Activated T-cell treated with anti-CD3 and anti-CD28 coated beads, Interleukin-2, amount 50 U/mL, for 4 hours (primary cell): ENCODE measurements around the gene GAS2L1. TPM values are rescaled to one million over a fixed set of nuclear protein-coding genes. Genes with fewer than 3 reads are reported as not detected.

Experiments used
- ATAC-seq, 2 donors: fragments of 200-7000 bp; cut with Tn5 transposase; one replicate each; pipeline ENCODE4 v1.10.0; 2021
- DNase-seq: peaks from one replicate; pipeline ENCODE4 v3.0.0-alpha.2; 2020
- H3K27me3 Mint-ChIP-seq: one replicate; pipeline ENCODE4 v1.8.0; 2021; ENCODE audit warnings: low read depth, mixed read lengths
- H3K36me3 Mint-ChIP-seq: one replicate; pipeline ENCODE4 v1.8.0; 2022; ENCODE audit warnings: mixed read lengths; ENCODE audit not compliant: insufficient read depth
- H3K4me1 Mint-ChIP-seq: one replicate; pipeline ENCODE4 v1.8.0; 2021; ENCODE audit warnings: low read depth, mixed read lengths
- H3K4me3 Mint-ChIP-seq: one replicate; pipeline ENCODE4 v1.8.0; 2021; ENCODE audit warnings: mild to moderate bottlenecking, moderate library complexity, mixed read lengths
- H3K9me3 Mint-ChIP-seq: one replicate; pipeline ENCODE4 v1.8.0; 2021; ENCODE audit warnings: mixed read lengths
- total RNA-seq, 3 donors: library from RNA; stranded (reverse); gene quantifications; one replicate each; pipeline ENCODE4 v1.2.1, GENCODE V29; 2021

GAS2L1 gene
- total RNA-seq, 3 donors from 2014 or later = 0.37 to 0.90 (median 0.56) TPM

DNA sequence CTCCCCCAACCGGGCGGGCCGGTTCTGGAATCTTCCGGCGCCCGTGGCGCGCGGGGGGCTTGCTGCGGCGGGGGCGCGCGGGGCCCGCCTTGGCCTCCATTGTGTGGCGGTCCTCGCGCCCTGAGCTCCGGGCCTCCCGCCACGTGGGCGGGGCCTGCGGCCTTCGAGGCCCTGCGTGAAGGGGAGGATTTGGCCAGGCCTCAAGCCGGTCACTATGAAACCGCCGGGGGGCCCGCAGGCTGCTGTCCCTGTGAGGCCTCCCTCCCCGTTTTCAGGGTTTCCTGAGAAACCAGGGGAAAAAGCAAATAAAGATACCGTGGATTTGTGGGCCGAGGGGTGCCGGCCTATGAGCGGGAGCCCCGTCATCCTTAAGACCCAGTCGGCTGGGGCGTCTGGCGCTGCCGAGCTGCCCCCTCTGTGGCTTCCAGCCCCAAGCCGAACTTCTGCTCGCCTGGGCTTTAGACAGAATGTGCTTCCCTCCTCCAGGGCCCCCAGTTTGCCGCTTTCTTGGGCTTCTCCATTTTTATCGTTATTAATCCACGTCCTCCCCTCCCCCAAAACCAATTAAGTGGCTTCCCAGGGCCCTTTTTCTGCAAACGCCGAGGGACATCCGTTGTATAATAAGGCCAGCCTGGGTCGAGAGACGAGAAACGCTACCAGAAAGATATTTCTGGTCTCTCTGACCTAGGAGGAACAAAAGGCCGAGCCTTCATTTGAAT lies 37.8 kb upstream of the GAS2L1 start:
- no peaks in the 10 kb centered on the region for H3K27me3 Mint-ChIP-seq
- no peaks in the 10 kb centered on the region for H3K9me3 Mint-ChIP-seq
- peak overlapping the region; percentile 96 for H3K4me3 Mint-ChIP-seq
- peaks cover 50% of the 10 kb centered on the region for H3K4me1 Mint-ChIP-seq
- H3K36me3 Mint-ChIP-seq = peaks cover 51% of the 10 kb centered on the region
- DNase-seq = peak; percentile 26
- peak; percentile 29 to 36 for ATAC-seq

- no peak for ATAC-seq
- H3K27me3 Mint-ChIP-seq = no peaks in the 10 kb centered on the region
- peaks cover 55% of the 10 kb centered on the region for H3K4me1 Mint-ChIP-seq
- H3K36me3 Mint-ChIP-seq = peaks cover 53% of the 10 kb centered on the region
- H3K4me3 Mint-ChIP-seq = peak overlapping the region; percentile 96
- DNase-seq = no peak
- H3K9me3 Mint-ChIP-seq = no peaks in the 10 kb centered on the region
These were observed 37.2 kb upstream of the GAS2L1 start for GRCh38 chr22:29269230-29269604.

DNA sequence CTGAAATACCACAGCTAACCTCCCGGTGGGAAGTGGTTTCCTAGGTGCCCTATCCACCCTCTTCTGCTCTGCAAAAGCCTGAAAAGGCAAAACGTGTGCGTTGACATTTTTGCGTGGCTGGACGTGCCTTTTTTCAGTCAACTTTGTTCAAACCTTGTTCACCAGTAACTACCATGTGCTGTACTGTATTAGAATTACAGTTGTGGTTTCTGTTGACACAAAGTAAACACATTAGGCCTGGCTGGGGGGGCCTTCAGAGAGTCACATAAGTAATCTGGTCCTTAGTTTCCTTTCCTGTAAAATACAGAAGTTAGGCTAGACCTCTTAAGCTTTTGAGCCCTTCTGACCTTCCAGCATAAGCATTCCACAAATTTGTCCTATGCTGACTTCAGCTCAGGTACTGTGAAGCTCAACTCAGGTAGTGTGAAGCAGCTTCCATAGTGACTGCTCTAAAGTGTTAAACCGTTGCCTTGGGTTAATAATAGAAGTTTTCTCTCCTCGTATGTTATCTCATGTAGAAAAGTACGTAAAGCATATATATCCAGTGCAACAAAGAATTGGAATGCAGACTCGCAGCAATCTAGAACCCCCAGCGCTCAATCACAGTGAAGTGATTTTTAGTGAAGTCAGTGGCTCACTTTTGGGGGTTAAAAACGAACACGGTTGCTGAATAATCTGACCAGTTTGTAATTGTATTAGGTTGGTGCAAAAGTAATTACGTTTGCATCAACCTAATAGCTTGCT lies 36.5 kb upstream of the GAS2L1 start:
- Mint-ChIP-seq H3K4me3 (peak overlapping the region; percentile 96), H3K9me3 (no peaks in the 10 kb centered on the region), H3K27me3 (no peaks in the 10 kb centered on the region), H3K36me3 (peaks cover 56% of the 10 kb centered on the region), H3K4me1 (peaks cover 61% of the 10 kb centered on the region)
- DNase-seq = no peak
- no peak for ATAC-seq

- no peaks in the 10 kb centered on the region for H3K9me3 Mint-ChIP-seq
- peaks cover 62% of the 10 kb centered on the region for H3K36me3 Mint-ChIP-seq
These were observed 35.8 kb upstream of the GAS2L1 start for GRCh38 chr22:29270475-29271271.

DNA sequence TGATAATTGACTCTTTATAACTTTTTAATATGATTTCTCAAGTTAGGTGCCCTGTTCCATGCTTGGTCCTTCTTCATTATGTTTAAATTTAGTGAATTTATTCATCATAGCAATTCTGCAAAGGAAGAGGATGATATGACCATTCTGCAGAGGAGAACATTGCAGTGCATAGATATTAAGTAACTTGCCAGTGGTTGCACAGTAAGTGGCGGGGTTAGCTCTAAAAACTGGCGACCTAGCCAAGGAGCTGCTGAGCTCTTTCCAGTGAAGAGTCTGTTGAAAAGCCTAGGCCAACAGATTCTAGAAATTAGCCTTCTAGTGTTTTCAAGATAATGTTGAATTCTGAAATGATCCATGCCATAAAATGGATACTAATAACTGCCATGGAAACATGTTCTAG lies 33.8 kb upstream of the GAS2L1 start:
- ATAC-seq = no peak
- Mint-ChIP-seq H3K4me3 (peak overlapping the region; percentile 96), H3K9me3 (no peaks in the 10 kb centered on the region), H3K4me1 (peaks cover 73% of the 10 kb centered on the region), H3K36me3 (peaks cover 72% of the 10 kb centered on the region), H3K27me3 (no peaks in the 10 kb centered on the region)
- no peak for DNase-seq

More at GRCh38 chr22:29270475-29271271, 35.8 kb upstream of the GAS2L1 start:
- Mint-ChIP-seq H3K4me1 (peaks cover 66% of the 10 kb centered on the region), H3K27me3 (no peaks in the 10 kb centered on the region), H3K4me3 (peak overlapping the region; percentile 96)
- DNase-seq (no peak), ATAC-seq (no peak)

DNA sequence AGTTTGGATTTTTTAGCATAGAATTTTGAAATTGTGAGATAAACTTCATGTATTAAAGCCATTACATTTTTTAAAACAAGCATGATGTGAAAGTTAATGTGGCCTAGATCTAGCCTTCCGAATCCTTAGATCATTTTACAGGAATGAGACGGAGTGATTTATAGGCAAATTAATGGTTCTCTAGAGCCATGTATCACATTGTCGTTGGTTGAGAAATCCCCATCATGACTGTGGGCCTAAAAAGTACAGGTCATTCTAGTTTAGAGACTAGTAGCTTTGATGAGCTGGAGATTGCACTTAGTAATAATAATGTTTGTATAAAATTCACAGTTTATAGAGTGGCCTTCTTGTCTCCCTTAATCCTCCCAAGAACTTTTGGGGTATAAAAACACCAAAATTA lies 31.3 kb upstream of the GAS2L1 start:
- Mint-ChIP-seq H3K27me3 (no peaks in the 10 kb centered on the region), H3K9me3 (no peaks in the 10 kb centered on the region), H3K36me3 (peaks cover 68% of the 10 kb centered on the region), H3K4me3 (no peak overlapping the region), H3K4me1 (peaks cover 74% of the 10 kb centered on the region)
- DNase-seq (no peak), ATAC-seq (no peak)

GRCh38 chr22:29275819-29276565 lies 30.5 kb upstream of the GAS2L1 start:
- DNase-seq (no peak), ATAC-seq (no peak)
- H3K27me3 Mint-ChIP-seq = no peaks in the 10 kb centered on the region
- no peaks in the 10 kb centered on the region for H3K9me3 Mint-ChIP-seq
- H3K4me1 Mint-ChIP-seq = peaks cover 69% of the 10 kb centered on the region
- no peak overlapping the region for H3K4me3 Mint-ChIP-seq
- H3K36me3 Mint-ChIP-seq = peaks cover 63% of the 10 kb centered on the region

DNA sequence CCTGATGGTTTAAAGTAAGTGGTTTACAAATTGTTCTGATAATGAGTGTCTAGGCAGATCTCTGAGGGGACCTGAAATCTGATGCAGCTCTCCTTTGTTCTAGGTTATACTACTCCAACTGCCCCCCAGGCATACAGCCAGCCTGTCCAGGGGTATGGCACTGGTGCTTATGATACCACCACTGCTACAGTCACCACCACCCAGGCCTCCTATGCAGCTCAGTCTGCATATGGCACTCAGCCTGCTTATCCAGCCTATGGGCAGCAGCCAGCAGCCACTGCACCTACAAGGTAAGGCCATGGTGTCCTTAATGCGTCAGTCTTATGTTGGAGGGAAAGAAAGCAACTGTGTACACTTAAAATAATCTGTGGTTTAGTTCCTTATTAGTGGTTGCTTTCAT lies 28.5 kb upstream of the GAS2L1 start:
- Mint-ChIP-seq H3K9me3 (no peaks in the 10 kb centered on the region), H3K4me3 (no peak overlapping the region), H3K36me3 (peaks cover 60% of the 10 kb centered on the region), H3K27me3 (no peaks in the 10 kb centered on the region), H3K4me1 (peaks cover 52% of the 10 kb centered on the region)
- no peak for DNase-seq
- ATAC-seq = no peak

DNA sequence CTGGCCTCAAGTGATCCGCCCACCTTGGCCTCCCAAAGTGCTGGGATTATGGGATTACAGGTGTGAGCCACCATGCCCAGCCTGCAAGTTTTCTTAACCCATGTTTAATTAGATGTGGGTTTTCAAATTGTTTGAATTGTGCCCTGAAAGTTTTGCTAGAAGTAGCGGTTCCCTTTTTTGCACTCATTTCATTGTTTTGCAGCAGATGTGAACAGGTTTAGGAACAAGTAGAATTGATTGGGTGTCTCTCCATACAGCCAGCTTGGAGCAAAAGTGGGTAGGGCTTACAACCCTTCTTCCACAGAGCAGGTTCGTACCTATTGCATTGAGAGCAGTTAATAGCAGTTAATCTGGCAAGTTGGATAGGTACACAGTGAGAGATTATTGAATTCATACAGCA lies 22.3 kb upstream of the GAS2L1 start:
- H3K36me3 Mint-ChIP-seq = peaks cover 47% of the 10 kb centered on the region
- DNase-seq (no peak), ATAC-seq (no peak)
- no peak overlapping the region for H3K4me3 Mint-ChIP-seq
- no peaks in the 10 kb centered on the region for H3K9me3 Mint-ChIP-seq
- H3K27me3 Mint-ChIP-seq = no peaks in the 10 kb centered on the region
- H3K4me1 Mint-ChIP-seq = peaks cover 16% of the 10 kb centered on the region

- ATAC-seq (no peak), DNase-seq (no peak)
- Mint-ChIP-seq H3K9me3 (no peaks in the 10 kb centered on the region), H3K36me3 (peaks cover 53% of the 10 kb centered on the region), H3K27me3 (no peaks in the 10 kb centered on the region), H3K4me3 (no peak overlapping the region), H3K4me1 (peaks cover 13% of the 10 kb centered on the region)
These were observed 17.6 kb upstream of the GAS2L1 start for GRCh38 chr22:29288837-29289236.

- ATAC-seq = no peak
- H3K9me3 Mint-ChIP-seq = no peaks in the 10 kb centered on the region
- peaks cover 13% of the 10 kb centered on the region for H3K4me1 Mint-ChIP-seq
- peaks cover 49% of the 10 kb centered on the region for H3K36me3 Mint-ChIP-seq
- DNase-seq = no peak
- no peaks in the 10 kb centered on the region for H3K27me3 Mint-ChIP-seq
- no peak overlapping the region for H3K4me3 Mint-ChIP-seq
These were observed 16.4 kb upstream of the GAS2L1 start for GRCh38 chr22:29290061-29290460.

DNA sequence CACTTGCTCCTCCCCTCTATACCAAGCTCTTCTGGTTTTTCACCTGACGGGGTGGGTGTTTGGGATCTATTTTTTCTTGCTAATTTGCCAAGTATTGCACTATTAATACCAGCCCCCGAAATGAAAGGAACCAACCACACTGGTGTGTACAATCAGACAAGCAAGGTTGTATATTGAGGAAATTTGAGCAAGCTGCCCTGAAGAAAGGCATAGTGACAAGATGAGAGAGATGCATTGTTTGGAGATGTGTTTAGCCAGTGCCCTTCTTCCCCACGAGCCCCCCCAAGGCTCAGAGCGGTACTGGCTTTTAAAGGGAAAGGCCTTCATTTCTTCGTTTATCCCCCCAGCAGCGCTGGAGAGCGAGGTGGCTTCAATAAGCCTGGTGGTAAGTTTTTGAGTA lies 15.2 kb upstream of the GAS2L1 start:
- H3K4me3 Mint-ChIP-seq = no peak overlapping the region
- H3K36me3 Mint-ChIP-seq = peaks cover 53% of the 10 kb centered on the region
- H3K4me1 Mint-ChIP-seq = peaks cover 13% of the 10 kb centered on the region
- ATAC-seq (peak in 1 of 2 donors; percentile 28), DNase-seq (no peak)
- H3K9me3 Mint-ChIP-seq = no peaks in the 10 kb centered on the region
- no peaks in the 10 kb centered on the region for H3K27me3 Mint-ChIP-seq

DNA sequence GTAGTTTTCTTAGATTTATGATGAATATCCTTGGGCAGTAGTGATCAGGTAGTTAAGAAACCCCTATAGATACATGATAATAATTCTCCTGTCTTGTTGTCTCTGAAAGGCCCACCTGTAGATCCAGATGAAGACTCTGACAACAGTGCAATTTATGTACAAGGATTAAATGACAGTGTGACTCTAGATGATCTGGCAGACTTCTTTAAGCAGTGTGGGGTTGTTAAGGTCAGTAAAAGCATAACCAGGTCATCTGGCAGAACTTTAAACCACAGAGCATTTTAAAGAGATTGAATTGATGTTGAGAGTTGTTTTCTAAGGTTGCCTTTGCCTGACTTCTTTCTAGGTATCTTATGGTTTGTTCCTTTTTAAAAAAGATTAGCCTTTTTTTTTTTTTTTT lies 14.1 kb upstream of the GAS2L1 start:
- DNase-seq (no peak), ATAC-seq (no peak)
- H3K9me3 Mint-ChIP-seq = no peaks in the 10 kb centered on the region
- H3K4me1 Mint-ChIP-seq = peaks cover 7% of the 10 kb centered on the region
- H3K27me3 Mint-ChIP-seq = no peaks in the 10 kb centered on the region
- H3K36me3 Mint-ChIP-seq = peaks cover 51% of the 10 kb centered on the region
- no peak overlapping the region for H3K4me3 Mint-ChIP-seq

DNA sequence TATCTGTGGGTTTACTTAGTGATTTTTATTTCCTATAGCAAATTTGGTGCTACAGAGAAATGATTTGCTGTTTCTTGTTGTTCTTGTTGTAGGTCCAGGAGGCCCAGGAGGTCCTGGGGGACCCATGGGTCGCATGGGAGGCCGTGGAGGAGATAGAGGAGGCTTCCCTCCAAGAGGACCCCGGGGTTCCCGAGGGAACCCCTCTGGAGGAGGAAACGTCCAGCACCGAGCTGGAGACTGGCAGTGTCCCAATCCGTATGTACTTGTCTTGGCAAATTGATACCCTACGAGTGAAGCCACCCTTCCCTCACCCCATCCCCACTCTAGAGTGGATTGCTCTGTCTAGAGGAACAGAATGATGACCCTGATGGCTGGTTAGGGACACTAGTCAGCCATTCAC lies 7.8 kb upstream of the GAS2L1 start:
- no peaks in the 10 kb centered on the region for H3K9me3 Mint-ChIP-seq
- DNase-seq (no peak), ATAC-seq (no peak)
- H3K36me3 Mint-ChIP-seq = peaks cover 45% of the 10 kb centered on the region
- H3K4me3 Mint-ChIP-seq = no peak overlapping the region
- no peaks in the 10 kb centered on the region for H3K27me3 Mint-ChIP-seq
- H3K4me1 Mint-ChIP-seq = no peaks in the 10 kb centered on the region
